ENCODE data around the gene PARS2.

The PARS2 gene

DNA sequence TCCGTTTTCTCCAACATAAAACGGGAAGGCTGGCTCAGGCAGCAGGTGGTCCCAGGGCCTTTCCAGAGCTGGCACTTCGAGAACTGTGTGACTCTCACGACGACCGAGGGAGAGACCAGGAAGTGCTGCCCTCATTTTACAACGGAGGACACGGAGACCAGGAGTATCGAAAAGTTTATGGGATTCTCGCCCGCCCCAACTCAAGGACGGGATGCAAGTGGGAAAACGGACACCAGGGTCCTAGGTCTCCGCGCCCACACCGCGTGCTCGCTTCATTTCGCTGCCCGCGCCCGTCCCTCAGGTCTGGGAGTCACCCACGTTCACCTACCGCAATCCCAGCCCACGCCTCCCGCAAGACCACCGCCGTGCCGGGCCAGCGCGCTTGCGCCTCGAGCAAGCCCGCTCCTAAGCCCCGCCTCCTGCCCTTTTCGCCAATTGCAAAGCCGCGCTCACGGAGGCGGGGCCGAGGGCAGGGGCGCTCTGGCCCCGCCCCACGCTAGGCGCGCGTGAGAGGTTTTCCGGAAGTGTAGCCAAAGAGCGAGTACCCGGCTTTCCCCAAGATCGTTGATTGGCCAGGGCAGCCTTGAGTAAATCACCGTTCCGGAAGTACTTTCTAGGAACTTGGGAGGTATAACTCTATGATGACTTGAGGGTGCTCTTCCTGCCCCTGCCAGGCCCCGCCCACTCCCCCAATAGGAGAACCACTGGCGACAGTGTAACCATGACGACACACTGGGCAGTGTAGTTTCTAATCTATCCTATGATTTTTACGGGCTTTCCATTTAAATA, at the start of gene PARS2:
Gene PARS2 (minus strand): TSS at position 391 of the 789 bp plus-strand sequence. CDS start 5,362 bp downstream, outside the sequence.
- DNase-seq: peak; percentile 100

DNA sequence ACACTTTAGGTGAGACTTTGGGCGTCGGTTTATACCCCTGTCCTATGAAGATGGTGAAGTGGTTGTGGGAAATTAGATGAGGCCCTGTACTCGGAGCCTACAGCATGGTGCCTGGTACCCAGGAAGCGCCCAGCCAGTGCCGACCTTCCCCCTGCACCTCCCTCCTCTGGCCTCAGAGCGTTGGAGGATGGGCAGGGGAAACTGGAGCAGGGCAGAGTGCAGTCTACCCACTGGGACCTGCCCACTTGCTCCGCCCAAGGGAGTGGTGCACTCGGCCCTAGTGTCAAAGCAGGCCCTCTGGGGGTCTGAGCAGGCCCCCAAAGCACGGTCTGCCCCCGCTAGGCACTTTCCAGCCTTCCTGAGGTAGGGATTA, 49.8 kb upstream of the PARS2 start:
- DNase-seq: no peak

DNA sequence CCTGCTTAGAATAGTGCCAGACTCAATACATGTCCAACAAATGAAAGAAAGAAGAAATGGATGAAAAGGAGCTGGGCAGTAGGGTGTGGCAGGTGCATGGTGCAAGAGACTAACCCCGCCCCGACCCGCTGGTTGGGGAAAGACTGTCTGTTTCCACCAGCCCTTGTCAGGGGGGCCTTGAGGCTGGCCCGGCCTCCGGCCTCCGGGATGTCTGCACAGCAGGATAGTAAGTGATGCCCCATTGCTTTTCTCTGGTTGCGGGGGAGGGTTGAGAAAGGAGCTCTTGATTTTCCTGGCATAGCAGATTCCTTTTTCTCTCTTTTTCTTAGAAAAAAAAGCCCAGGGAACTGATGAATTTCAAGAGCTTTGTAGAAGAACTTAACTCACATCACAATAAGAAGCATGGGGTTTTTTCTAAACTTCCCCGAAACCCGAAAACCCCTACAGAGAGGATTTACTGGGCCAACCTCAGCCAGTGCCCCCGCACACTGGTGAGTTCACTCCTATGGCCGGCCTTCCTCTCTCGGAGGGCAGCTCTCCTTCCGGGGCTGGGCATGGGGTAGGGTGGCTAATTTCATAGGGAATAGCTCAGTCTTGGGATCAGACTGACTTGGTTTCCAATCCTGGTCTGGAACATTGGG, 49.3 kb upstream of the PARS2 start:
- no peak for DNase-seq

DNA sequence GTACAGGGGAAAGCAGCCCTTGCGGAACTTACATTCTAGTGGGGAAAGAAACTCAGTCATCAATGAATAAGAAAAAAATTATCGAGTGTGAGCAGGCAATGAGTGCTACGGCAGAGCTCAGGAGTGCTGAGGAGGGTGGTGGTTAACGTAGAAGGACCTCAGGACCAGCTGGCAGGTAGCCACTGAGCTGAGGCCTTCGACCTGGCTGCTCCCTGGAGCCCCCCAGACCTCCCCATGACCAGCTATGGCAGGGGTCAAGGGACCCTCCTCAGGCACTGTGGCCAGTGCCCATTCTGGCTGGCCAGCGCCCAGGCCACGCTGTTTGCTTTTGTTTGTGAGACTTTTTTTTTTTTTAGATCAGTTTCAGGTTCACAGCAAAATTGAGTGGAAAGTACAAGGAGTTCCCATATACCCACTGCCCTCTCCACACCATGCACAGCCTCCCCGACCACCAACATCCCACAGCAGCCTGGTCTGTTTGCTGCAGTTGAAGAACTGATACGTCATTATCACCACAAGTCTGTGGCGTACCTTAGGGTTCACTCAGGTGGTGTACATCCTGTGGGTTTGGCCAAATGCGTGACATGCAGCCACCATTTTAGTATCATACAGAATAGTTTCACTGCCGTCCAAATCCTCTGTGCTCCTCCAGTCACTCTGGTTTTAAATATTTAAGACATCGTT, 48.6 kb upstream of the PARS2 start:
- no peak for DNase-seq

DNA sequence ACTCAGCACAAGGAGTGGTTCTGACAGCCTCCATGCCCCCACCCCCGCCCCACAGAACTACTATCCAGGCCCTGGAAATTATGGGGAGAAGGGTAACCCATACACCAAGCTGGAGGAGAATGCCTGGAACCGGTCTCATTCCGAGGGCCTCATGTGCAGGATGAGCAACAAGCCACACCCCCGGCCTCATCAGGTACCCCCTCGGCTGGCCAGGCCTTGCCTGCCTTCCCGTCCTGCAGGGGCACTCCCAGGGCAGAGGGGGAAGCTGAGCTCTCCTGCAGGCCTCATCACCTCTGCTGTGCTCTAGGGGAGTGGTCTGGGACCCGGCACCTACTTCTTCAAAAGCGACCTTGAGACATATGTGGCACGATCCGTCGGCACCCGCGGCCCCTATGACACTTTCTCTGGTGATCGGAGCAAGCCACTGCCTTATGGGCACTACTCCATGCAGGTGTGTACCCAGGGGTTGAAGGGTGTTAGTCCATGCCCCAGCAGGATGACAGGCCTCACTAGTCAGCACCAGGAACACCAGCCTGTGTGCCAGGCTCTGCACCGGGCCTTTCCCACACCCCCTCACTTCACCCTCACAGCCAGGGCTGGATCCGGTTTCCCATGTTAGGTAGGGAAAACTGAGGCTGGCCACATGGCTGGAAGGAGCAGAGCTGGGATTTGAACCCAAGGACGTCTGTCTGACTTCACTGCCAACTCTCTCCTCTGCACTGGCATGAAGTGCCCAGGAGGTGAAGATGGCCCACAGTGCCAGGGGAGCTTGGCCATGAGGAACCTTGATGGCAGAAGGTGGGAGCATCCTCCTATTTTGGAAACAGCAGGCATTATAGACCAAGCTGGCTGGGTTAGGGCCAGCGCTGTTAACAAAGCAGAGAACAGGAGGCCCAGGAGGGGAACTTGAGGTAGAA, 47.7 kb upstream of the PARS2 start:
- no peak for DNase-seq

DNA sequence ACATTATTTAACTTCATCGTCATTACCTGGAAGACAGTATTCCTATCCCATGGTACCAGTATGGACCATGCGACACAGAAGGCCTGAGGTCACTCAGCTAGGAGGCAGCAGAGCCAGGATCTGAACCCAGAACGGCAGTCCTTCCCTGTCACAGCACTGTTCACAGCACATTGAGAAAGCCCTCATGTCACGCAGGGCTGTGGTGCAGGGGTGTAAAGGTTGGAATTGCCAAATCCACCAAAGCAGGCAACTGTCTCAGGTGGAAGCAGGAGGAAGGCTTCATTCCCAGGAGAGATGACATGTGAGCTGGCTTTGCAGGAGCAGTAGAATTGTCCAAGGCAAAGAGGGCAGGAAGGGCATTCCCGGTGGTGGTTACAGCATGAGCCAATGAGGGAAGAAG, 46.7 kb upstream of the PARS2 start:
- DNase-seq: no peak

DNA sequence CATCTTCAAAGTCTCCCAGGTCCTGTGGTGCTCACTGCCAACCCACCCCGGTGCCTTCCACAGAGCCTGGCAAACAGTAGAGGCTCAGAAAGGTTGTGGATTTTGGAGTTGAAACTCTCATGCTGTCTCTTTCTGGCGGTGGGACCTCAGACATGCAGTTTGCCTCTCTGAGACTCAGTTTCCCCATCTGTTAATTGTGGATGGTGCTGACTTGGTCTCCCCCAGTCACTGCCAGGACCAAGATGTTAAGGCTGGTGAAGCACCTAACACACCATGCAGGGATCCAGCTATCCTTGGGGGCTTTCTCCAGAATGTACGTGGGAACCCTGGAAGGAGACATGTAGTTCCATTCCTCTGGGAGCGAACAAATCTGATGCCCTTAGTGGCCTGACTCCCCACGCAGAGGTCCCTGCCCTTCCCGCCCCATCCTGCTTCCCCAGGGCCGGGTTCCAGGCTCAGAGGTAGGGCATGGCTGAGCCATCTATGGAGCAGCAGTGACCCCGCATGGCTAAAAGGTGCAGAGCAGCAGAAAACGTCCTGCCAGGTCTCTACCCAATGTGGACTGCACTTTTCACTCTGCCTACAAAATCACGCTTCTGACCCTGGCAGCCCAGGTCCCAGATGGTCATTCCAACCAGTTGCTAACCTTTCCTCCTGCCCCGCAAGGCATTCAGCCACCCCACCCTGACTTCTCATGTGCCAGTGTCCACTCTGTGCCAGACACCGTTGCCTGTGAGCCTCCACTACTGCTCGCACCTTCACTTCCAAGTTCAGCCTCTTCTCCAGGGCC, 46.0 kb upstream of the PARS2 start:
- peak; percentile 87 for DNase-seq

DNA sequence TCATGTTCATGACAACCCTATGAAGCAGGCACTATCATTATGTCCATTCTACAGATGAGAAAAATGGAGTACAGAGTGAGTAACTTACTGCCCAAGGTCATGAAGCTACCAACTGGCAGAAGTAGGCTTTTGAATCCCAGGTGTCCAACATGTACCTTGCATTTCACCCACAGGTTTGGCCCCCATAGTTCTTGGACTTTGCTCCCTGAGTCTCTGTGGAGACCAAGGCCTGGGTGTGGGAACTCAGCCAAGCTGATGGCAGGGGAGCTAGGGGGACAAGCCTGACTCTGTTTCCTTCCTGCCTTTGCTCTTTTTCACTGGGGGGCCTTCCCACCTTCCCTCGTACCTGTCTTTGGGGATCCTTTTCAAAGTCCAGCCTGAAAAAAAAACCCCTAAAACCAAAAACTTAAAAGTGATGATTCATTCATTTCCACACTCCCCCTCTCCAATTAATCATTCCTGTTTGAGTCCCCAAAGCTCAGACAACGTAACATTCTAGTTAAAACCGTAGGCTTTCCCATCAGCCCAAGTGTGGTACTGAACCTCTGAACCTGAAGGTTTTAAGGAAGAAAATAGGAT, 45.3 kb upstream of the PARS2 start:
- no peak for DNase-seq

DNA sequence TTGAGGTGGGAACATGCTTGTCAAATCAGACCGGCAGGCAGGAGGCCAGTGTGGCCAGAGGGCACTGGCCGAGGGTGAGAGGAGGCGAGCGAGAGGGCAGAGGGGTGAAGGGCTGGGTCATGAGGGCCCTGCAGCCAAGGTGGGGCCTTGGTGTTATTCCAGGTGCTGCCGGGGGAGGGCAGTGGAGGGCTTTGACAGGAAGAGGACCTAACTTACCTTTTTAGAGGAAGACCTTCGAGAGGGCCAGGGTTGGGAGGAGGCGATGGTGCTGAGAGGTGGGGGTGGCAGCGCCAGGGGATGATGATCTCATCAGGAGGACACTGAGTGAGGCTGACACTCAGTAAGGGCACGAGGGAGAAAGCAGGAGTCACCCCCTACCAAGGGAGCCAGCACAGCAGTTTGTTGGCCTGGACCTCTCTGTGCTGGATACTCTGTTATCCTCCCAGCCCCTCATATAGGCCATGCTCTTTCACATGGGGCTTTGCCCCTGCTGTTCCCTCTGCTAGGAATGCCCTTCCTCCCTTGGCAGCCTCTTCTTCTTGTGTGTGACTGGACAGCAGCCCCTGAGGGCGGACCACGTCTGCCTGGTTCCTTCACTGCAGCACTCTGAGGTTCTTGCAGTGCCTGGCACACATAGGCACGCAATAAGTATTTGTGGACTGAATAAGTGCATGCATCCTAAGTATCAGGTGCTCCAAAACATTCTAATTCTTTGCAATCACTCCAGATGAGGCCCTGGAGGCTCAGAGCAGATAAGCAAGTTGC, 44.3 kb upstream of the PARS2 start:
- DNase-seq: peak; percentile 15

DNA sequence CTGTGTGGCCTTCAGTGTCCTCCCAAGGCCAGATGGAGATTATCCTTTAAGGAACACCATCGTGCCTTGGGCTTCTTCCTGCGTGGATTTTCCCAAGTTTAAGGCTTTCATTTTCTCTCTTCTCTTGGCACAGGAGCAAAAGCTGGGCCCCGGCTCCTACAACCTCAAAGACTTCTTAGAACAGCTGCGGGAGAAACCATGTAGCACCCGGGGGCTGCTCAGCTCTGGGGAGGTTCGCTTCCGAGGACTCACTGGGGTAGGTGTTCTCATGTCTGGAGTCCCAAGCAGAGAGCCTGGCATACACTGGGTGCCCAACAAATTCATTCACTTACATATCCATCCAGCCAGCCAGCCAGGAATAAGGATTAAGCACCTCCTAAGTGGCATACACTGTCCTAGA, 43.4 kb upstream of the PARS2 start:
- DNase-seq: no peak

DNA sequence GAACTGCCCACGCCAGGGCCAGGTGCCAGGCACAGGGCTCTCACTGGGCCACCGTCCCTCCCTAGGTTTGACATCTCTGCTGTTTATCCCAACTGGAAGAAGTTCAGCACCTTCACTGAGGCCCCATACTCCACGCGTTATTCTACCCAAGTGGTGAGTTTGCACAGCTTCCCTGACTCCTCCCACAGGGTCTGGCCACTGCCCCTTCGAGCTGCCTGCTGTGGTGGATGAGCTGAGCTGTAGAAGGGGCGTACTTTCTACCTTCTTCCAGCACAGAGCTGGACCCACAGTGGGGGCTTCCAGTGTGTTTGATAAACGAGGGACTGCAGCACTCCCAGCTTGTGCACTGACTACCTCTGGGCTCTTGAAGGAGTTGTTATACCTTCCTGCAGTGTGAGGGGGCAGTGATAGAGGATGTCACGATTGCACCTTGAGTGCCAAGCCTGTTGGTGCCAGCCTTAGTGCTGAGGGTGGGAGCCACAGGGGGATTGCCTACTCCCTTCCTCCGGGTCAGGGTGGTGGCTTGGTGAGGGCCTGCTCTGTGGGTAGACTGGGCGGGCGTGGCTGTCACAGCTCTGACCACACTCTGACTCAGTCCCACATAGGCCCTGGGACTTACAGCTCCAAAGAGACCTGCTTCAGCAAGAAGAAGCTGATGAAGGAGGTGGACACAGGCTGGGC, 42.7 kb upstream of the PARS2 start:
- no peak for DNase-seq

DNA sequence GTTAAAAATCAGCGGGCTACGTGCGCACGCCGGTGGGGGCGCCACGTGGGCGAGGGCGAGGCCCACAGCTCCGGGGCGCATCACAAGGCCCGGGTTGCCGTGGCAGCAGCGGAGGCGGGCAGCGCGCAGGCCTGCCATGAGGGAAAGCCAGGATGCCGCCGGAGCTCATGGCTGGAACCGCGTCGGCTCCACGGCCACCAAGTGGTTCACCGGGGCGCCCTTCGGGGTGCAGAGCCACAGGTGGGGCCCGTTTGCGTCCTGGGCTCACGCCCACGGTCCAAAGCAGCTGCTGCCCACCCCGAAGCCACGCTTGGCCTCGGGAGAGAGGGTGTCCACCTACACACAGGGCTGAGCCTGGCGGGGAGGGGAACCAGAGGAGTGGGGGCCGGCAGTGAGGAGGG, 41.7 kb upstream of the PARS2 start:
- DNase-seq: no peak

DNA sequence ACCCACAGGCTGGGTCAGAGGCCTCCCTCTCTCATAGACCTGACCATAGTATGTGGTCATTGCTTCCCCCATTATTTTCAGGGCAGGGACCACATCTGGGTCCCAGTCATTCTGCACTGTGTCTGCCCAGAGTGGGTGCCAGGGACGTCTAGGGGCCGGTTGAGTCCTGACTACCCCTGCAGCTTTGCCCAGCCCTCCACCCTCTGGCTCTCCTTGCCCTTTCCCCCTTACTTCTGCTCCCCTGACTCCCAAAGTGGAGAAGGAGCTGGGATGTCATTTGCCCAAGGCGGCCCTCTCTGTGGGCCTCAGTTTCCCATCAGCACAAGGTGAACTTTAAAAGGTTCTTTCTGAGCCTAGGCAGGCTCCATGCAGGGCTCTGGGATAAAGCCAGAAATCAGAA, 41.1 kb upstream of the PARS2 start:
- no peak for DNase-seq

DNA sequence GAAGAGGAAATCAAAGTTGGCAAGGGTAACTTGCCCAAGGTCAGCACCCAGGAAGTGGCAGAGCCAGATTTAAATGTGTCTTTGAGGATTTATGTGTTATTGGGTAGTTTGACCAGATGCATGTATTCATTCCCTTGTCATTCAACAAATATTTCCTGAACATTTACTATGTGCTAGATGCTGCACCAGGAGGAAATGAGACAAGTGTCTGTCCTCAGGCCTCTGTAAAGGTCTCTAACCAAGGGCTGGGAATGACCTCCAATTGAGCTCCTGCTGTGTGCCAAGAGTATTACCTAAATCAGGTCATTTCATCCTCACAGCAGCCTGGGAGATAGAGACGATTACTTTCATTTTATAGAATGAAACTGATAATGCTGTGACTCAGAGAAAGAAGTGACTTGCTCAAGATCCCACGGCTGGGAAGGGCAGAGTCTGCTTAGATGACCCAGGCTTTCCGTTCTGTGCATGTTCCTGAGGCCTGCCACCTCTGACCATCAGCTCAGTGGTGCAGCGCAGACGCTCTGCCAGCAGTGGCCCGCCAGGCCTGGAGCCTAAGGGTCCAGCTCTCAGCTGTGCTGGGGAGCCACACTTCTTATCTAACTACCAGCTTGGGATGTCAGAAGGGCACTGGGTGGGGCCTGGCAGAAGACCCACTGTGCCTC, 40.3 kb upstream of the PARS2 start:
- DNase-seq: no peak

DNA sequence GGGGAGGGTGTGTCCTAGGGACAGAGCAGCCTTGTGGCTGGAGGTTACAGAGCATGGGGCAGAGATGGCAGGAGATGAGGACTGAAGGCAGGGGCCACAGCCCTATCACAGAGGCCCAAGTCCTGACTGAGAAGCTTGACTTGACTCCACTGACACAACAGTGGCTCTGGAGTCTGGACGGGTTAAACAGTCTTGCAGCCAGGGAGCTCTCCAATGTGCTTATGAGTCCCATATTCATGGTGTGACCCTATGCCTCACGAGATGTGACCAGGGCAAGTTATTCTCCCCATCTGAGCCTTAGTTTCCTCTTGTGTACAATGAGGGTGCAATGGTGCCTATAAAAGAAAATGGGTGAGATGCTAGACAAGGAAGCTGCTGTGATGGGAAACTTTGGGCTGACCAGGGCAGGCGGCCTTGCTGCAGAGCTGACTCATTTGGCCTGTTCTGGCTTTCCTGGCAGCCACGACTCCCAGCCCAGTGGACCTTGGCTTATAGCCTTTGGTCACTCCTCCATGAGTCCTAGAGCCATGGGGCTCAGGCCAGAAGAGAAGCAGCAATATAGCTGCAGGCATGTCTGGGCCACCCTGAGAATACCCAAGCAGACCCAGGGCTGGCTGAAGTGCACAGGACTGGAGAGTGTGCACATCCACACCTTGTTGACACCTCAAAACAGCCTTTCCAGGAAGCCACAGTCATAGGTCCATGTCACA, 39.6 kb upstream of the PARS2 start:
- no peak for DNase-seq

DNA sequence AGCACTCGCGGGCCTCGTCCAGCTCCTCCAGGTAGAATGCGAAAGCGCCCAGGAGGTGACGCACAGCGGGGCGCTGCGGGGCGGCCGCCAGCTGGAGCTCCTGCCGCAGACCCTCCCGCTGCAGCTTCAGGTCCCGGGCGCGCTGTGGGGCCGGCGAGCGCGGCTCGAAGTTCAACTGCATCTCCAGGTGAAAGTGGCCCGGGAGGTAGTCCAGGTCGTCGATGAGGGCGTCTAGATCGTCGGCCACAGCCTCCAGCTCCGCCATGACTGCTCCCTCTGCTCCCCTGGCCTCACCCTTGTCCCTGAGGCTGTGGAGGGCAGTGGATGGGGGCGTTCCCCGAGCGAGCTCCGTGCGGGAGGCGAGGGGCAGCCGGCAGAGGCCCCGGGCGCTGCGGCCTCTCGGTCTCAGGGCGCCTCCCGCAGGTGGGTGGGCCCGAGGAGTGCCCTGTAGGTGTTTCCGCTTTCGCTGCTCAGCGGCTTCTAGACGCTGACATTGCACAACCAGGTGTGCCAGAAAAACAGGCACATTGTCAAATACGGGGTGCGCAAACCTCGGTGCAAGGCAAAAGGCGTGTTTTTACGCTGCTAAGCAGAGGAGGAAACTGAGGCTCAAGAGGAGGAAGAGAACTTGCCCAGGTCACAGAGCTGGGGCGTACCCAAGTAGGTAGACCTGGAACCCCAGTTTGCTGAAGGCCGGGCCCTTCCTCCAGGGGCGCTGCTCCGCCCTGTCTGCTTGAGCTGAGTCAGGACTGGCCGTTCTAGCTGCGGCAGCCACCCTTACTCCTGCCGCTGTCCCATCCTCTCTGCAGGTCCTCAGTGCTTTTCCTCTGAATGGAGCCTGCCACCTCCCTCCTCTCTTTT, 36.8 kb upstream of the PARS2 start, which contains the start of gene TTC22:
Gene TTC22 (minus strand): TSS at position 425 of the 861 bp plus-strand sequence. CDS start 160 bp downstream, at position 265.
- no peak for DNase-seq

DNA sequence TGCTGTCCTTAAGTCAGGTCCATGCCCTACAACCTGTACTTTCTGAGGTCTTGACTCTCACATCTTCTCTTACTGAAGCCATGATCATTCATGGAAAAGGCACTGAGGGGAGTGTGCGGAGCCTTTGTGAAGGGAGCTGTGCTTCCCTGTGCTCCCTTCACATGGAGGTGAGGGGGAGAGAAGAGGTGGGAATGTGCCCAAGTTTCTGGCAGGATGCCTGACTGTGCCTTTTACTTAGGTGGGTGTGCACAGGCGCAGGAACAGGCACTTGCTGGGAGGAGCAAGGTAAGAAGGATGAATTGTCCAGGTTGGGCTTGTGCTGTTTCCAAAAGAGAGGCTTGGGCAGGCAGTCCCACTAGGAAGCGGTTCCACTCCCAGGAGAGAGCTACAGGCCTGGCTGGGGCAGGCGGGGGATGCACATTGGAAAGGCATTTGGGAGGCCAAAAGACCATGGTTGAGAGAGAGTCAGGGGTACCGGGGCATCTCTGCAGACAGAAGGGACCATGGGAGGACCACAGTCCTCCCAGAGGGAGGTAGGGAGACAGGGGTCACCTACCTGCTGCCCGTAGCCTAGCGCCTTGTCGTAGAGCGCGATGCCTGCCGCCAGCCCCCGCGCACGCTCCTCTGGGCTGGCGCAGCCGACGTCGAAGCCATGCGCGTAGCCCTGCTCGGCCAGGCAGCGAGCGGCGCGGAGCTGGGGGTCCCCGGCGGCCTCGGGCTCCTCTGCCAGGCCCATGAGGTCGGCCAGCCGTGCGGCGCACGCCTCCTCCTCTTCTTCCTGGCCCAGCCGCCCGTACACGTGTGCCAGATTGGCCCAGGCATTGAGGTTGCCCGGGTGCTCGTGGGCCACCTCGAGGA, 35.9 kb upstream of the PARS2 start:
- no peak for DNase-seq

All from NCI-H82 (cell line).